Eye (tissue), 1 donor: ENCODE measurements around the gene ANKRD33.

Experiments
- DNase-seq: peaks from one replicate; pipeline ENCODE4 v3.0.0-alpha.2; 2015

Gene ANKRD33

DNA sequence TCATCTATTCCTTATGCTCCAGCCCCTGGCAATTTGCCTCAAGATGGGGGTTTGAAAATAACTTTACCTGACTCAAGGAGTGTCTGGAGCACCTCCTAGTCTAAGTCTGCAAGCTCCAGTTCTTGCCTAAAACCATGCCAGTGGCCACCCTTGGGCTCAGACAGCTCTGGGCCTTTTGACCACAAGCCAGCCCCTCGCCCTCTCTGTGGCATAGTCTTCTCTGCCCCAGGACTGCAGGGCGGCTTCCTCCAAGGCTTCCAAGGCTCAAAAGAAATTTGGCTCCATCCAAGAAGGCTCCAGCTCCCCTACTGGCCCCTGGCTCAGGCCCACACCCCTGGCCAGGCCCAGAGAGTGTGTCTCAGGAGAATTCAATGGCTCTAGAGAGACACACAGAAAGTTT is 34.2 kb downstream of the ANKRD33 start:
- DNase-seq = no peak

DNA sequence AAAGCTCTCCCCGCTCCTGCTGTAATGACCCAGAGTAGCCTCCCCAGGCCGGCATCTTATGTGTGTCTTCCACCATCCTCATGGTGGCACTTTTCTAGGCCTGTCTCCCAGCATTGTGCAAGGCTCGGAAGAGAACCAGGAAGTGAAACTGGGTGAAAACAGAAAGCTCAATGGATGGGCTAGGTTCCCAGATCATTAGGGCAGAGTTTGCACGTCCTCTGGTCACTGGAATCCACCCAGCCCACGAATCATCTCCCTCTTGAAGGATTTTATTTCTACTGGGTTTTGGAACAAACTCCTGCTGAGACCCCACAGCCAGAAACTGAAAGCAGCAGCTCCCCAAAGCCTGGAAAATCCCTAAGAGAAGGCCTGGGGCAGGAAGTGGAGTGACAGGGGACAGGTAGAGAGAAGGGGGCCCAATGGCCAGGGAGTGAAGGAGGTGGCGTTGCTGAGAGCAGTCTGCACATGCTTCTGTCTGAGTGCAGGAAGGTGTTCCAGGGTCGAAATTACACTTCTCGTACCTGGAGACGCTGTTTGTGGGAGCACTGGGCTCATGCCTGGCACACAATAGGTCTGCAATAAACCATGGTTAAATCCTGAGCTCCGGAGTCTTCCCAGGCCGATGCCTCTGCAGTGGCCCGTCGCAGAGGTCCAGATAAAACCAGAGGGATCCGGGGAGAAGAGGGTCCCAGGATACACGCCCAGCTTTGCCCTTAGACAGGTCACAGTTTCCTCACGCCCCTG is 35.0 kb downstream of the ANKRD33 start:
- DNase-seq = no peak

DNA sequence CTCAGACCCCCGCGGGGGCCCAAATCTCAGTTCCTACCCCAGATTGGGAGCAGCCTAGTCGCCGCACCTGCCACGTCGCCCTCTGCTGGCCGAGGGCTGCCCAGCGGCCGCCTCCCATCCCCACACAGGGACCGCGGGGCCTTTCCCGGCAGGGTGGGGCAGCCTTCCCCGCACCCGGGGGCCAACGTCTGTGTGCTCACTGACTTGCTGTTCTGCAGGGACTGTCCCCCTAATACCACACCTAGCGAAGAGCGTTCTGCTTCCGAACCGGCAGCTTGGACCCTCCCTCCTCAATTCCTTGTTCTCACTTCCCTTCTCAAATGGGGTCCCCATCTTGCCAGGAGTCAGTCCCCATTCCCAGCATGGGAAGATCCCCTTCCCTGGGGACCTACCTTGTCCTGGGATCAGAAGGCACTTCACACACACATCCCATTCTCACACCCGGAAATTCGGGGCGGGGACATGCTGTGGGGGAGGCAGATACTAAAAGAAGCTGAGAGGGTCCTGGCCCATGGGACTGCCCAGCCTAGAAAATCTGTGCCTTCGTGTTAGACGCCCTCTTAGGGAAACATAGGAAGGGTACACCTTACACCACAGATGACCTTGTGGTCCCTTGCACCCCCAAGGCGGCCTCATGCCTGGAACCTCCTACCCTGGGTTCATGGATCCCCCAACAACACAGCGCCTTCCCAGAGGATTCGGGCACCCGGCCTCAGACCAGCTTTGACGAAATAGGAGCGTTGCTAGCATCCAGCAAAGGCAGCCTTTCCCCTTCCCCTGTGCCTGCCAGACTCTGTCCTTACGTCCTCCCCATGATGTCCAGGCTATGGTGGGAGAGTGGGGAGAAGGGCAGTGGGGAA is 35.8 kb downstream of the ANKRD33 start:
- DNase-seq = peak; percentile 48

- DNase-seq = no peak
Observed at GRCh38 chr12:51924551-51925319, 36.8 kb downstream of the ANKRD33 start.

DNA sequence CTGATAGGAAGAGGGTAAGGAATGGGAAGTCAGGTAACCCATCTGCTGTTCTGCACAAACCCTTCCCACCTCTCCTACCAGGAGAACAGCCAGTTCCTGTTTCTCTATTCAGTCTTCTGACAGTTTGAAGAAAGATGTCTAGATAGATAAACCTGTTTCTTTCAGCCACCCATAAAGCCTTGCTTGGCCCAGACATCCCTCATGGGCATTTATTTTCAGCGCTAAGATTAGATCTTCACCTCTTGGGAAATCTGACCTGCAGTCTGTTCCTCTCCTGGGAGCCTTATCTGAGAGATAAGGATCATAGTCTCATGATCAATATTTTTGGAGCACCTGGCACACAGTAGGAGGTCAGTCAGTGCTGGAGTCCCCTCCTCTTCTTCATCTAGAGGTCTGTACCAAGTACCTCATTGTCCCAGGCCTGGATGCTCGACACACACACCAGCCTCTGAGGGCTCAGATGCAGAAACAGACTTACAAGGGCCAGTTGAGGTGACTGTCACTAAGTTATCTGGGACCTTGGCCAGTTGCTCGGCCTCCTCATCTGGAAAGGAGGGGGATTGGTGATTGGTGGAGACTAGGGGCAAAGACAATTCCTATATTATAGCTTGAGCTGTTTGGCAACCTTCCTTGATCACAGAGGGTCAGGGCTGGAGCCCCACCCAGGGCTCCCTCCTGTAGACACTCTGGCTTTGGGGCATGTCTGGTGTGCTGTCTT is 37.6 kb downstream of the ANKRD33 start:
- DNase-seq = no peak

- DNase-seq = no peak
Observed at GRCh38 chr12:51926064-51926632, 38.2 kb downstream of the ANKRD33 start.

- no peak for DNase-seq
Observed at GRCh38 chr12:51926718-51927117, 38.8 kb downstream of the ANKRD33 start.

- DNase-seq = no peak
Observed at GRCh38 chr12:51932218-51933076, 44.5 kb downstream of the ANKRD33 start.

DNA sequence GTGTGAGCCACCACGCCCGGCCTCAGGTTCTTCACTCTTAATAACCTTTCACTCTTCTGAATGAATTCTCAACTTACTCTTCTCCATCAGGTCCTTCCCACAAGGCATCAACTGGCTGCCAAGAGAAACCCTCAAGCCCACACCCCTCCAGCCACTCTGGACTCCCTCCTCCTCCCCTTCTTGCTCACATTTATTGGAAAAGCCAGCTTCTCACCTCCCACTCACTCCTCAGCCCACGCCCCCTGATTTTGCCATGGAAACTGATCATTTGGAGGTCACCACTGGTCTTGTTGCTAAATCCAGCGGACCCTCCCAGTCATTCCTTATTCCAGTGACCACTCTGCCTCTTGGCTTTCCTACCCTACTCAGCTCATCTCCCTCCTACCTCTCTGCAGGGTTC is 46.2 kb downstream of the ANKRD33 start:
- no peak for DNase-seq

DNA sequence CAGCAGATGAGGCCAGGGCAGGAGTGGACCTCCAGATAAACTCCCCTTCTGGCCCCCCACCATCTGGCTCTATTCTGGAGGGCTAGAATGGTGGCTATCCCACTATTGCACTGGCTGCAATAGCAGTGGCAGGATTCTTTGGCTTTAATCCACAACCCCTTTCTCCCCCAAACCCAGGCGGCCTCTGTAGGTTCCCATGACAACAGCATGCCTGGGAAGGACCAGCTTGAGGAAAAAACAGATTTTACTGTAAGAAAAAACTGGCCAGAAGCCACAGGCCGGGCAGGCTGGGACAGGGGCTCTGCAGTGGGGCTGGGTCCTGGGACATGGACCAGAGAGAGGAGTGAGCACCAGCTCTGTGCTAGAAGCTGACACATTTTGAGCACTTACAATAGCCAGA is 50.0 kb downstream of the ANKRD33 start:
- DNase-seq = peak; percentile 25

DNA sequence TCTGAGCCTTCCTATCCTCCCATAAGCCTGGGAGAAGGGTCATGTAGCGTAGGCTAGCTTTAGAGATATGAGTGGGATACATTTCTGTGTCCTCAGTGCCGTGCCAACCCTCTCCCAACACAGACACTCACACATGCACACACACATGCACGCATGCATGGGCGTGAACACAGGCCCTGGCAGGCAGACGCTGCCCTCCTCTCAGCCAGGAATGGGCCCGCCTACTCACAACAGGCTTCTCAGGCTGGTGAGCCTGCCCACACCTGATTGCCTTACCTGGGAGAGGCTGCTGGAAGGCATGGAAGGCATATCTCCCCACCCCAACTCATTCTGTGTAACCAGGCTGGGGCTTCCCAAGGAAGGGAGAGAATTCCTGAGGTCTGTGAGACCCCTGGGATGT is 50.8 kb downstream of the ANKRD33 start:
- DNase-seq = no peak

- DNase-seq = no peak
Observed at GRCh38 chr12:51941011-51941581, 53.2 kb downstream of the ANKRD33 start.
